ENCODE data around the gene EZH1.
A peak's percentile ranks its signal among the peaks of the same experiment; 100 is the strongest.

Gene EZH1

GRCh38 chr17:42687707-42688320, 57.0 kb downstream of the EZH1 start:
- TF ChIP-seq CTCF (IDR thresholded peaks at IDR 0.05; ENCODE audit: low read depth, low read length, missing control alignments), result no peak
- DNase-seq (ENCODE audit: low read depth), result no peak
- H3K4me3 ChIP-seq (ENCODE audit: low read depth, low read length), result no peak overlapping the region

GRCh38 chr17:42686520-42687128, 58.2 kb downstream of the EZH1 start:
- TF ChIP-seq CTCF (IDR thresholded peaks at IDR 0.05; ENCODE audit: low read depth, low read length, missing control alignments), result no peak
- no peak for DNase-seq (ENCODE audit: low read depth)
- no peak overlapping the region for H3K4me3 ChIP-seq (ENCODE audit: low read depth, low read length)

- H3K4me3 ChIP-seq (ENCODE audit: low read depth, low read length), result no peak overlapping the region
- no peak for DNase-seq (ENCODE audit: low read depth)
- no peak for TF ChIP-seq CTCF (IDR thresholded peaks at IDR 0.05; ENCODE audit: low read depth, low read length, missing control alignments)
These were observed 59.0 kb downstream of the EZH1 start for GRCh38 chr17:42685831-42686230.

- no peak for DNase-seq (ENCODE audit: low read depth)
- H3K4me3 ChIP-seq (ENCODE audit: low read depth, low read length), result no peak overlapping the region
- no peak for TF ChIP-seq CTCF (IDR thresholded peaks at IDR 0.05; ENCODE audit: low read depth, low read length, missing control alignments)
These were observed 59.8 kb downstream of the EZH1 start for GRCh38 chr17:42684929-42685556.

GRCh38 chr17:42683407-42684034, 61.3 kb downstream of the EZH1 start:
- no peak for TF ChIP-seq CTCF (IDR thresholded peaks at IDR 0.05; ENCODE audit: low read depth, low read length, missing control alignments)
- no peak for DNase-seq (ENCODE audit: low read depth)
- H3K4me3 ChIP-seq (ENCODE audit: low read depth, low read length), result peak overlapping the region; percentile 73

- H3K4me3 ChIP-seq (ENCODE audit: low read depth, low read length), result peak overlapping the region; percentile 73
- DNase-seq (ENCODE audit: low read depth), result no peak
- TF ChIP-seq CTCF (IDR thresholded peaks at IDR 0.05; ENCODE audit: low read depth, low read length, missing control alignments), result no peak
These were observed 62.0 kb downstream of the EZH1 start for GRCh38 chr17:42682722-42683403.
